Fibroblast of skin of right biceps (primary cell): ENCODE measurements around the gene RPL22L1.
"Not testable (repeated sequence)": the region's sequence is repeated elsewhere in the genome, so short reads cannot be mapped to it uniquely, and the experiment has no call there.

Experiments
- DNase-seq: peaks from one replicate; pipeline ENCODE4 v3.0.0-alpha.2; 2013

Gene RPL22L1

DNA sequence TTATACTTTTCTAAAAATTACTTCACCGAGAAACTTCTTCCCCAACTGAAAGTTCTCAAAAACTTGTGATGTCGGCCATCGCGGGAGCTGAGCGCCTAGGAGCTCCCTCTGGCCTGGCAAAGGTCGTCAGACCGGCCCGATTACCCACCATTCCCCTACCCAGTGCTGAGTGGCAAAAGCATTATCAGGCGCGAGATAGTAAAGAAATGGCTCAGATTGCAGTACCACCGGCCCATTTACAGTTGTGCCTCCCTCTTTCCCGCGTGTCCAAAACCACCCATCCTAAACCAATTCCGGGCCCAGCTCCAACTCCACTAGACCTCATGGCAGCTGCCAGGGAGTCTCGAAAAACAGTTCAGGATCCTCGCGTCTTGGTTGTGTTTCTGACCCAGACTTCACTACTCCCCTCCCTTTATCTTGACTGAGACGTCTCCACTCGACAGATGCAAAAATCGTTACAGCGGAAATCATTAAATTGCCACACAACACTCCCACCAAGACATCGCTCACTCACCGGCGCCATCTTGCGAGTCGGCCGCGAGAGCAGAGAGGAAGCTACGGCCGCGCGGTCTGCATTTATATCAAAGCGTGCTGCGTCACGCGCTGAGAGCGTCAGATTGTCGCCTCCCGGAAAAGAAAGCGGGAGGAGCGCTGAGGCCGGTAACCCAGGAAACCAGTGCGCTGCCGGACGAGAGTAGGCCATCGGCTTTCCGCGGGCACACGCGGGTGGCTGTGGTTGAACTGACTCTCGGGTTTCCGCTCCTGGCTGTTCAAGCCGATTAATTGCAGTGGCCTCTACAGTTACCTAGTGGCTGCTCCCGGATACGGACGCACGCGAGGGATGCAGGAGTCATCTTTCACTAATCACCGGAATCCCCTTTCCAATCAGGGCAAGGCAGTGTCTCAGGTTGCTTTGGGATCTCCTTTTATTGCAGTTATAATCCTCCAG, at the start of gene RPL22L1:
RPL22L1 (minus strand) TSS at position 551 of the 949 bp plus-strand sequence; CDS start at position 523, 28 bp downstream.
- DNase-seq: peak; percentile 96

DNA sequence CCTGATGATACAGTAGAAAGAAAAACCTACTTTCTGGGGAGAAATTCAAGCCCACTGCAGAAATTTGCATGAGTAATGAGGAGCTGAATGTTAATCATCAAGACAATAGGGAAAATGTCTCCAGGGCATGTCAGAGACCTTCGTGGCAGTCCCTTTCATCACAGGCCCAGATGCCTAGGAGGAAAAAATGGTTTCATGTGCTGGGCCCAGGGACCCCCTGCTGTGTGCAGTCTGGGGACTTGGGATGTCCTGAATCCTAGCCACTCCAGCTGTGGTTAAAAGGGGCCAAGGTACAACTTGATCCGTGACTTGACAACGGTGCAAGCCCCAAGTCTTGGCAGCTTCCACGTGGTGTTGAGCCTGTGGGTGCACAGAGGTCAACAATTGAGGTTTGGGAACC, 48.7 kb upstream of the RPL22L1 start:
- DNase-seq: no peak

DNA sequence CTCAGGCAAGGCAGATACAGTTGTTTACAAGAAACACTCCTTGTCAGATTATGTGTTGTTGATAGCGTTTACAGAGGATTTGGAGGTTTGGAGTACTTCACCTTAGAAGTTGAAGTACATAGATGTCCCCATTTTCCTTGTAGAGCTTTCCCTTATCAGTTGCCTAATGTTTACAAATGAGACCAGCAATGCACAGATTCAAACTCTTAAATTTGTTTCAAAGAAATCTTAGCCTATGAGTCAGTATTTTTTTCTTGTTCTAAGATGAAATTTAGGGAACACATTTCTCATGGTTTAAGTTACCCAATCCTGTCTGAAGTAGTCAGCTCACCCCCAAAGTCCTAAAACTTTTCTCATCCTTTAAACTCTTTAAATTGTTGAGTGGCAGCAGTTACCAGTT, 44.7 kb upstream of the RPL22L1 start:
- DNase-seq: no peak

DNA sequence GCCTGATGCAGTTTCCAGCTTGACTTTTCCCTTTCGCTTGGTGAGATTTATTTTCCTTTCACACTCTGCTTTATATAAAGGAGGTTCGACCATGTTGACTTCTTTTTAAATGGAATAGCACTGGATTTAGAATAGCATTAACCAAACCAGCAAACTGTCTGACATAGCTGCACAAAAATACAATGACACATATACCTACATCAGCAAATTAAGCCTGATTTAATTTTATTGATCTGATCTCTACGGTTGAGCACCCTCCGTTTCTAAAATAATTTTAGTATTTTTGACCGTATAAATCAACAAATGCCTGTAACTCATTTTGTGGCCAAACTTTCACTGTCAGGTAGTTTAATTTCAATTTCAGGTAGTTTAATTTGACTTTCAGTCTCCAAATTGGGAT, 44.2 kb upstream of the RPL22L1 start:
- no peak for DNase-seq

DNA sequence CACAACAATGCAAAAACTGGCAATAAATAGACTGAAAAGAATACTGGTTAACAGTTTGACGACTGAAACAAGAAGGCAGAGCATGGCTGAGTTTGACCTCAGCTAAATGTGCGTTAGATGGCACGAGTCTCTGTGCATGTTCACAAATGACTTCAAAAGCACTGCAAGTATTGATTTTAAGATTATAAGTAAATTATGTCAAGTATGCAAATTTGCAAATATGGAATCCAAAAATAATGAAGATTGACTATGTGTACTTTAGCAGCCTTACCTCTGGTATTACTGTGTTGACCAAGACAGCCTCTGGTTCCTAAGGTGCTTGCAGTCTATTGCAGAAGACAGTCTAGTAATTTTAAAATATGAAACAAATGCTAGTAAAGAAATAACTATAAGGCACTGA, 41.1 kb upstream of the RPL22L1 start:
- DNase-seq: no peak

DNA sequence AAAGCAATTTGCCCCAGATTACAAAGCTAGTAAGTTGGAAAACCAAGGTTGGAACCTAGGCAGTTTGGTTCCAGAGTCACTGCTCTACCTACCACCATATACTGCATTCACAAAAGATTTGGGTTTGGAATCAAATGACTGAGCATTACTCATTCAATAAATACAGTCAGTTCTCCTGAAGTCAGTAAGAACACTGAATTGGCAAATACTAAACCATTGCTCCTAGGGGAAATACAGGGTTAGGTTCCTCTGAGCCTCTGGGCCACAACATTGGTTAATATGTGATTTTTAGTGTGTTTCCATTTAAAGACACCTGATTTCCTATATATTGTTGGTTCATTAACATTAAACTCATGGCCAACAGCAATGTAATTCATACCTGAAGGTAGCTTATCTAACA, 40.5 kb upstream of the RPL22L1 start:
- no peak for DNase-seq

DNA sequence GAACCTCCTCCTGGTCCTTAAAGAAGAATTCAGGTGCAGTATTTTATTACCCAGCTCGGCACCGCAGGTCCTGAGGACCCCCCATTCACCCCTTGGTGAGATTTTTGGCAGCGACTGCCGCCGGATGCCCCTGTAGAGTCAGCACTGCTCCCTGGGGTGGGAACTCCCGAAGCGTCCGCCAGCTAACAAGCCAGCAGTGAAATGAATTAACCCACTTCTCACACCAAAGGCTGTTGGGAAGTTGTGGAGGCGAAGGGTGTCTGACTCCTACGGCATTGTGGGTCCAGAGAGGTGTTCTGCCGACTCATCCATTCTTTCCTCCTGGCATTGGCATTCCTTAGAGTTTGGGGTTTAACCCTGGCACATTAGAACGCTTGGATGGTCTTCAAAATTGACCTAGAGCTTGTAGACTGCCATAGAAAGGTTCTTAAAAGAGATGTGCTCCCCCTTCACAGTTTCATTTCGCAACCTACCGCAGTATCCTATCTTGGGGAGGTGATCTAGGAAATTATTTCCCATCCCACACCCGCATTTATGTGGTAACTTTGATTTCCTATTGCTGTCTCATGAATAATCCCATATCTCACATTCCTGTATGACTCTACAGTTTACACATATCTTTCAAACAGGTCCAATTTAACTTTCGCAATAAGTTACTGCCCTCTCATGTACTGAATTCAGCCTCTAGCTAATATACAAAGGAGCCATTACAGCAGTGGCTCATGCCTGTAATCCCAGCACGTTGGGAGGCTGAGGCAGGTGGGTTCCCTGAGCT, 39.3 kb upstream of the RPL22L1 start:
- DNase-seq: peak; percentile 93

DNA sequence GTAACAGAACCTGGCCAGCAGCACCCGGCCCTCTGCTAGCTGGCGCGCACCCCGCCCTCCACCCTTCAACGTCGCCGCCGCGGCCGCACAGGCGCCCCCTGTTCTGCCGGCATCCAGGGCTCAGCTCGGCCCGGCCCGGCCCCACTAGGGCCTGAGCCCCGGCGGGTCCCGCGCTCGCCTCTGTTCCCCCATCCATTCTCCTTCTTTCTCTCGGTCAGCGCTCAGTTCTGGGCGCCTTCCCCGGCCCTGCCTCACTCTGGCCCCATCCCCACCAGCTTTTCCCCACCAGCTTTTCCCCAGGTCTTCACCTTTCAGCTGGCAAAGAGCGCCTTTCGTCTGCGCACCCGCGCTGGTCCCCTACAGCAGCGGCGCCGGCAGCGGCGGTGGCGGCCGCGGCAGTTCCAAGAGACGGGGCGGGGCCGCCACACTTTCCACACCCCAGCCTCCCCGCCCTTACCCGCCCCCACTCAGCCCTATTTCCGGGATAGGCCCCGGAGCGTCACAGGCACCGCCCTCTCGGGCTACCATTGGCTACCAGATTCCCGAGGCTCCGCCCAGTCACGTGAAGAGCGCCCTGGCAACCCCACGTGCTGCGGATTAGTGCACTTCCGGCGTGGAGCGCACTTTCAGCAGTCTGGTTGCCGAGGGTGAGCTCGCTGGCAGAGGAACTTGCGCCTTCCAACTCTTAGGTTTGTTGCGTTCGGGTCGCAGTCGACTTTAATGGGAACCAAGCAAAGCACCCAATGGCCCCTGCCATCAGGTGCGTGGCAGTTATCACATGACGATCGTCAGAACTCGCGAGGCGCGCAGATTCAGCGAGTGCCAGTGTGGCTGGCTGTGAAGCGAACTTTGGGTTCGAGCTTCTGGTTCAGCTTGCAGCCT, 38.5 kb upstream of the RPL22L1 start, which contains the start of gene EIF5A2:
EIF5A2 (minus strand) TSS at position 403 of the 882 bp plus-strand sequence. CDS start 831 bp downstream, outside the sequence.
- DNase-seq: peak; percentile 97

DNA sequence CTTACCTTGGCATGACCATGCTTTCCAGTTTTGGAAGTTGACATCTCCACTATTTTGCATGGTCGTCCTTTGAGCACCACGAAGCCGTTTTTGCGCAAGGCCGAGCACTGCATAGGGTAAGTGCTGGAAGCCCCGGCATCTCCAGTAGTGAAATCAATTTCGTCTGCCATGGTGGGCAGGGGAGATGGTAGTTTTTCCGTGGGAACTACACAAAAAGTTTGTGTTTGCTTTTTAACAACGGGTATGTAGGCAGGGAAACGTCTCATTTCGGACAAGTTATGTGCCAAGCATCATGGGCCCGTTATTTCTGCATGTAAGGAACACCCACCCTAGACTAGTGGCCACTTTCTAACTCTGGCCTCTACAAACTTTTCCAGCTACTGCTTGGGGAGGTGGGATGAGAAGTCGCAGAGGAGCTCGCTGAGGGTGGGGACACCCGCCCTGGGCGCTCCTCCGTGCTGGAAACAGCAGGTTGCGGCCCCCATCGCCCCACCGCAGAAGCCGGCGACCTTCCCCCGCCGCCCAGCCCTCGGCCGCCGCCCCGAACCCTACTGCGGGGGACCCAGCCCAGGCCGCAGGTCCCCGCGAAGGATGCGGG, 37.7 kb upstream of the RPL22L1 start:
- peak; percentile 11 for DNase-seq

DNA sequence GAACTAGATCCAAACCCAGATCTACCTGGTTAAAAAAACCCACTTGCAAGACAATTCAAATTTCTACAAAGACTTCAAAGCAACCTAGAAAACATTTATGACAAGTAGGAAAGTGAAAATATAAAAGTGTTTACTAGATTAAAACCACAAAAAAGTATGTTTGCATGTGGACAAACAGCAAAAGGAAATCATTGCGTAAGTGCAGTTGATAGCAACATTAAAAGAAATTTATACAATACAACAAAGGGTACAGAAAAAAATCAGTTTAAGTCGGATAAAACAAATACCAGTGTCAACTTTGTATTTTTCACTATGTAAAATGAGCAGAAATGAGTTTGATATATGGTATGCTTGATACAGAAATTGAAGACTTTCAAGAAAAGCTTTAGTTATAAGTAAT, 35.9 kb upstream of the RPL22L1 start:
- DNase-seq: no peak

DNA sequence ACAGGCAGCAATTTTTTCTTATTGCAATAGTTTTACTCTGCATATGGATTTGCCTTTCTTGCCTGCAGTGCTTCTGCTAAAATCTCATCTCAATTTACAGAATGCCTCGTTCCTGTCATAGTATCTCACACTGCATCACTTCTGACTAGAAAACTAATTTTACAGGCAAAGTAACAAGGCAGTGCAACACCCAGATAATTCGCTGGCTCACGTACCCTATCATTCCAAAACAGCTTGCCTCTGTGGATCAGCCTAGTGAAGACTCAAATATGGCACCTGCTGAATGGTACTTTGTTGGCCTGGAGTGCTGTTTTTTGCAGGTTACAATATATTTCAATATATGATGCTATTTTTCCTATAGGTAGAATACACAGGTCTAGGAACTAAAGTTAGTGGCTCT, 33.1 kb upstream of the RPL22L1 start:
- no peak for DNase-seq

DNA sequence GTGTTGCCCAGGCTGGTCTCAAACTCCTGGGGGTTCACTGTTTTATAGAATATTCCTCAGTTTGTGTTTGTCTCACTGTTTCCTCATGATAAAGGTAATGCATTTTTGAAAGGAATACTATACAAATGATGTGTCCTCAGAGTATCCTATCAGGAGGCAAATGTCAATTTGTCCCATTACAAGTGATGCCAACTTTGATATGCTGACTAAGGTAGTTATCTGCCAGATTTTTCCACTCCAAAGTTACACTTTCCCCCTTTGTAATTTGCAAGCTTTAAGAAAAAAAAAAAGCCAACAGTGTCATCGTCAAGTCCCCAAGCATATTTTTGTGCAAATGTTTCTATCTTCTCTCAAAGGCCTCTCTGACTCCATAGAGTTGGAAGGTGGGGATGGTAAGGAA, 29.5 kb upstream of the RPL22L1 start:
- DNase-seq: no peak

DNA sequence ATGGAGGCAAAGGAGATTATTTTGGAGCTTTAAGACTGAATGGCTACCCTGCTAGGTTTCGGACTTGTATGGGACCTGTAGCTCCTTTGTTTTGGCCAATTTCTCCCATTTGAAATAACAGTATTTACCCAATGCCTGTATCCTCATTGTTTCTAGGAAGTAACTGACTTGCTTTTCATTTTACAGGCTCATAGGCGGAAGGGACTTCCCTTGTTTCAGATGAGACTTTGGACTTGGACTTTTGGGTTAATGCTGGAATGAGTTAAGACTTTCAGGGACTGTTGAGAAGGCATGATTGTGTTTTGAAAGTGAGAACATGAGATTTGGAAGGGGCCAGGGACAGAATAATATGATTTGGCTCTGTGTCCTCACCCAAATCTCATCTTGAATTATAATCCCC, 28.0 kb upstream of the RPL22L1 start:
- DNase-seq: no peak

DNA sequence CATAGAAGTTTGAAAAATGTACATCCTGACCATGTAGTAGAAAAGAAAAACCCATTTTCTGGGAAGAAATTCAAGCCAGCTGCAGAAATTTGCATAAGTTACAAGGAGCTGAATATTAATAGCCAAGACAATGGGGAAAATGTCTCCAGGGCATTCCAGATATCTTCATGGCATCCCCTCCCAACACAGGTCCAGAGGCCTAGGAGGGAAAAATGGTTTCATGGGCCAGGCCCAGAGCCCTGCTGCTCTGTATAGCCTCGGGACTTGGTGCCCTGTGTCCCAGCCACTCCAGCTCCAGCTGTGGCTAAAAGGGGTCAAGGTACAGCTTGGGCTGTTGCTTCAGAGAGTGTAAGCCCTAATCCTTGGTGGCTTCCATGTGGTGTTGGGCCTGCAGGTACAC, 27.2 kb upstream of the RPL22L1 start:
- not testable (repeated sequence) for DNase-seq

DNA sequence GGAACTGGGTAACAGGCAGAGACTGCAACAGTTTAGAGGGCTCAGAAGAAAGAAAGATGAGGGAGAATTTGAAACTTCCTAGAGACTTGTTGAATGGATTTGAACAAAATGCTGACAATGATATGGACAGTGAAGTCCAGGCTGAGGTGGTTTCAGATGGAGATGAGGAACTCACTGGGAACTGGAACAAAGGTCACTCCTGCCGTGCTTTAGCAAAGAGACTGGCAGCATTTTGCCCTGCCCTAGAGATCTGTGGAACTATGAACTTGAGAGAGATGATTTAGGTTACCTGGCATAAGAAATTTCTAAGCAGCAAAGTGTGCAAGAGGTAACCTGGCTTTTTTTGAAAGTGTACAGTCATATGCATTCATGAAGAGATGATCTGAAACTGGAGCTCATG, 26.8 kb upstream of the RPL22L1 start:
- no peak for DNase-seq

DNA sequence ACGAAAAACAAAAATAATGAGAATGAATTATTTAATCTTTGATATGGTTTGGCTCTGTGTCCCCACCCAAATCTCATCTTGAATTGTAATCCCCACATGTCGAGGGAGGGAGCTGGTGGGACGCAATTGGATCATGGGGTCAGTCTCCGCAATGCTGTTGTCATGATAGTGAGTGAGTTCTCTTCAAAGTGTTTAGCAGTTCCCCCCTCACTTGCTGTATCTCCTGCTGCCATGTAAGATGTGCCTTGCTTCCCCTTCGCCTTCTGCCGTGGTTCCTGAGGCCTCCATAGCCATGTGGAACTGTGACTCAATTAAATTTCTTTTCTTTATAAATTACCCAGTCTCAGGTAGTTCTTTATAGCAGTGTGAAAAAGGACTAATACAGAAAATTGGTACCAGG, 26.3 kb upstream of the RPL22L1 start:
- not testable (repeated sequence) for DNase-seq

DNA sequence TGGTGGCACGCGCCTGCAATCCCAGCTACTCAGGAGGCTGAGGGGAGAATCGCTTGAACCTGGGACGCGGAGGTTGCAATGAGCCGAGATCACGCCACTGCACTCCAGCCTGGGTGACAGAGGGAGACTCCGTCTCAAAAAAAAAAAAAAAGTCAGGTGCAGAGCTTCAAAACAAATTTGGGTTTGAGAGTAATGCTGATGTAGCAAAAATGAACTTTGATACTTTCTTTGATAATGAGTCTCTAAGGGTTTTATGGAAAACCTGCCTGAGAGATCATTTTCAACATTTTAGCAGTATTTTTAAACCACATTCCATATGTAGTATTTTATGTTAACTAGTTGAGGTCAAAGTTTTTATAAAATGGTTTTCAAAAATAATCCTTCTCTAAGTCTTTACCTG, 23.9 kb upstream of the RPL22L1 start:
- no peak for DNase-seq

DNA sequence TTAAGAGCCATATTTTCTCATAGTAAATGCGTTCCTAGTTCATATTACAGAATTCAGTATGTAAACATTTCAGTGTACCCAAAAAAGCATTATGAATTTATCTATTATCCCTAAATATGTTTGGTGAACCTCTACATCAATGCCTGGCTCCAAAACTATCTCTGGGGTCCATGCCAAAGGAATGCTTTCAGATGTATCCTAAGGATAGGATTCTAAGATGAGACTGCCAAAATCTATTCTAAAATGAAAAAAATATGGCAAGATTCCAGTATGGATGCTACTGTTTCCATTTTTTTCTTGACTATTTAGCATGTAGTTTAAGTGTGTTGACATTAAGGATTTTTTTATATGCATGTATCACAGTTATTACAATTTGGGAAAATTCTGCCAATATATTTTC, 19.6 kb upstream of the RPL22L1 start:
- no peak for DNase-seq

DNA sequence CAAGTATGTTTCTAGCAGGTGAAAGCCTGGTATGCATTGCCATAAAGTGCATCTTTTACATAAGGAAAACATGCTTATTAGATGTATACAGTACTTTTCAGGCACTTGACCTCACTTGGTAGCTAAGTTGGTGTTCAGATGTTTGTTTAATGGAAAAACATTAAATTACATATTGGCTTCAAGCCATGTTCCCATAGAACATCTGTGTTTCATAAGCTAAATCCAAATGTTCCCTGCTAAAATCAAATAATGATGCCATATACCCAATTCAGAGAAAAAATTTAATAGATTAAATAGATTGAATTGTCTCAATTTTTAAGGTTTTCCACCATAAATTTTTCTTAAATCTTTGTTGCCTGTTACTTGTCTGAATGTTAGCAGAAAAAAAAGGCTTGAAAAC, 19.1 kb upstream of the RPL22L1 start:
- DNase-seq: no peak

DNA sequence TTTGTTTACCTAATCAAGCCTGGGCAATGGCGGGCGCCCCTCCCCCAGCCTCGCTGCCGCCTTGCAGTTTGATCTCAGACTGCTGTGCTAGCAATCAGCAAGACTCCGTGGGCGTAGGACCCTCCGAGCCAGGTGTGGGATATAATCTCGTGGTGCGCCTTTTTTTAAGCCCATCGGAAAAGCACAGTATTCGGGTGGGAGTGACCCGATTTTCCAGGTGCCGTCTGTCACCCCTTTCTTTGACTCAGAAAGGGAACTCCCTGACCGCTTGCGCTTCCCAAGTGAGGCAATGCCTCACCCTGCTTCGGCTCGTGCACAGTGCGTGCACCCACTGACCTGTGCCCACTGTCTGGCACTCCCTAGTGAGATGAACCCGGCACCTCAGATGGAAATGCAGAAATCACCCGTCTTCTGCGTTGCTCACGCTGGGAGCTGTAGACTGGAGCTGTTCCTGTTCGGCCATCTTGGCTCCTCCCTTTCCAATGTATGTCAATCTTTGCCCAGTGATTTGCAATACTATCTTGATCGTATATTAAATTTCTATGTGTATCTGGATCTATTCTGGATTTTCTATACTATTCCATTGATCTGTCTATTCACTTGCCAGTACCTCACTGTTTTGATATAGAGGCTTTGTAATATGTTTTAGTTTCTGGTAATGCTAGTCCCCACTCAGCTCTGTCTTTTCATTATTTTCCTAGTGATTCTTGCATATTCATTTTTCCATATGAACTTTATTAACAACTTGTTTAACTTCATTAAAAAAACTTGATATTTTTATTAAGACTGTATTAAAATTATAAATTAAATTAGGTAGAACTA, 14.3 kb upstream of the RPL22L1 start:
- DNase-seq: not testable (repeated sequence)

DNA sequence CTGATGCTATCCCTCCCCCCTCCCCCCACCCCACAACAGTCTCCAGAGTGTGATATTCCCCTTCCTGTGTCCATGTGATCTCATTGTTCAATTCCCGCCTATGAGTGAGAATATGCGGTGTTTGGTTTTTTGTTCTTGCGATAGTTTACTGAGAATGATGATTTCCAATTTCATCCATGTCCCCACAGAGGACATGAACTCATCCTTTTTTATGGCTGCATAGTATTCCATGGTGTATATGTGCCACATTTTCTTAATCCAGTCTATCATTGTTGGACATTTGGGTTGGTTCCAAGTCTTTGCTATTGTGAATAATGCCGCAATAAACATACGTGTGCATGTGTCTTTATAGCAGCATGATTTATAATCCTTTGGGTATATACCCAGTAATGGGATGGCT, 8.7 kb upstream of the RPL22L1 start:
- DNase-seq: not testable (repeated sequence)
